Measurements from ENCODE around the gene MS4A15.

- TF ChIP-seq GATA3 (IDR thresholded peaks at IDR 0.05; ENCODE audit: low read depth, low read length), result no peak
- no peak for TF ChIP-seq GATA2 (IDR thresholded peaks at IDR 0.05; ENCODE audit: low read depth, low read length)
Observed at GRCh38 chr11:60768202-60768601, 11.5 kb downstream of the MS4A15 start.
